Progenitor cell of endocrine pancreas (in vitro differentiated cells): ENCODE results near the gene TP53I11. TPM values are rescaled to one million over a fixed set of nuclear protein-coding genes. Genes with fewer than 3 reads are reported as not detected.

ENCODE experiments used
- DNase-seq: peaks from one replicate; pipeline ENCODE4 v3.0.0; 2021; ENCODE audit warnings: low spot score; ENCODE audit not compliant: unreplicated experiment
- H3K27ac Mint-ChIP-seq: 2 replicates; pipeline ENCODE4 v1.8.0; 2021; ENCODE audit warnings: mild to moderate bottlenecking, moderate library complexity, mixed read lengths
- H3K27me3 Mint-ChIP-seq: 2 replicates; pipeline ENCODE4 v1.8.0; 2021; ENCODE audit warnings: mixed read lengths
- H3K36me3 Mint-ChIP-seq: 2 replicates; pipeline ENCODE4 v1.8.0; 2022; ENCODE audit warnings: mixed read lengths; ENCODE audit not compliant: insufficient read depth
- H3K4me1 Mint-ChIP-seq: 2 replicates; pipeline ENCODE4 v1.8.0; 2021; ENCODE audit warnings: low read depth, mixed read lengths
- H3K4me3 Mint-ChIP-seq: 2 replicates; pipeline ENCODE4 v1.8.0; 2021; ENCODE audit warnings: low read depth, mild to moderate bottlenecking, moderate library complexity, mixed read lengths
- H3K9me3 Mint-ChIP-seq: 2 replicates; pipeline ENCODE4 v1.8.0; 2021; ENCODE audit warnings: low read depth, mixed read lengths
- total RNA-seq: library from RNA; stranded (reverse); gene quantifications from 2 replicates; pipeline ENCODE4 v1.2.1, GENCODE V29; 2021
- TF ChIP-seq, protein P1 (sequence below): fragments of 200-600 bp; sonication (generic); IDR thresholded peaks from one replicate; pipeline ENCODE4 v1.5.0; 2021; ENCODE audit warnings: antibody characterized with exemption, mild to moderate bottlenecking; ENCODE audit not compliant: unreplicated experiment

TP53I11 gene
- total RNA-seq, 1 donor from 2014 or later: 82.8 TPM

DNA sequence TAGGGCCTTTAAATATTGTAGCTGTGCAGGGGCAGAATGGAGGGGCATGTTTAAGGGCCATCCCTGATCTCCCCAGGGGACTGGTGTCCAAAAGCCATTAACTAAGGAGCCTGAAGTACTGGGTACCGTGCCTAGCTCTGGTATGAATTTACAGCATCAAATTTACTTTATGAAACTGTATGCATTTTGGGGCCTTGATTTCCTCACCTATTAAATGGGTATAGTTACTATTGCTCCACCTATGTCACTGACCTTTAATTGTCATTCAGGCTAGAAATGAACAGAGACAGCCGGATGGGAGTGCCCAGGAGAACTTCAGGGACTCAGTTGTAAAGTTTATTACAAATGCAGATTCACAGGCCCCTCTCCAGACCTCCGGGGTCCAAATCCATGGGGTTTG, 11.8 kb upstream of the TP53I11 start:
- Mint-ChIP-seq H3K4me1 (peaks cover 6% of the 10 kb centered on the region), H3K36me3 (no peaks in the 10 kb centered on the region), H3K27me3 (peaks cover 29% of the 10 kb centered on the region), H3K27ac (no peak overlapping the region), H3K9me3 (no peaks in the 10 kb centered on the region), H3K4me3 (no peak overlapping the region)
- TF ChIP-seq, protein P1, sequence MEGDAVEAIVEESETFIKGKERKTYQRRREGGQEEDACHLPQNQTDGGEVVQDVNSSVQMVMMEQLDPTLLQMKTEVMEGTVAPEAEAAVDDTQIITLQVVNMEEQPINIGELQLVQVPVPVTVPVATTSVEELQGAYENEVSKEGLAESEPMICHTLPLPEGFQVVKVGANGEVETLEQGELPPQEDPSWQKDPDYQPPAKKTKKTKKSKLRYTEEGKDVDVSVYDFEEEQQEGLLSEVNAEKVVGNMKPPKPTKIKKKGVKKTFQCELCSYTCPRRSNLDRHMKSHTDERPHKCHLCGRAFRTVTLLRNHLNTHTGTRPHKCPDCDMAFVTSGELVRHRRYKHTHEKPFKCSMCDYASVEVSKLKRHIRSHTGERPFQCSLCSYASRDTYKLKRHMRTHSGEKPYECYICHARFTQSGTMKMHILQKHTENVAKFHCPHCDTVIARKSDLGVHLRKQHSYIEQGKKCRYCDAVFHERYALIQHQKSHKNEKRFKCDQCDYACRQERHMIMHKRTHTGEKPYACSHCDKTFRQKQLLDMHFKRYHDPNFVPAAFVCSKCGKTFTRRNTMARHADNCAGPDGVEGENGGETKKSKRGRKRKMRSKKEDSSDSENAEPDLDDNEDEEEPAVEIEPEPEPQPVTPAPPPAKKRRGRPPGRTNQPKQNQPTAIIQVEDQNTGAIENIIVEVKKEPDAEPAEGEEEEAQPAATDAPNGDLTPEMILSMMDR: no peak
- no peak for DNase-seq

DNA sequence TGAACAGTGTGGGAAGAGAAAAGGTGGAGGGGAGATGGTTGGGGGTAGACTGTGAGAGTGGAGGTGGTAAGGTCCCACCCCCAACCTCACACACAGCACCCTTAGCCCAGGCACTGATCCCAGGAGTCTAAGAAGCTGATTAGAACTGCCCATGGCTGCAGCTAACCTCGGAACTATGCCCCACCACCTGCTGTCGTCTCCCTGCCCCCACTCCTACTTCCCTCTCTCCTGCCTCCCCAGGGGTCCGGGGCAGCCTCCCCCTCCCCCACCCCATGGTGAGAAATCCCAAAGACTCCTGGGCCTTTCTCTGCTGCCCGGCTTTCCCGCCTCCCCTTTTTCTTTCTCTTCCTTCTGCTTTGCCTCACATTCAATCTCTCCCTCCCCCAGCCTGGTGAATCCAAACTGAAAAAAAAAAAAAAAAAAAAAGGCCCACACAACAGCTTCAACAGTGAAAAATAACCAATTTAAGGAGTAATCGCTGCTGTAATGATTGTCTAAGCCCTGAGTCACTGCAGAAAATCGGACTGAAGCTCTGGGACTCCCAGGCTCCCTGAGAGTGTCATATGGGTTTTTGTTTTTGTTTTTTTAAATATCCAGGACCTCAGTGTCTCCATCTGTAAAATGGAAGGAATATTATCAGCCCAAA, 9.6 kb upstream of the TP53I11 start:
- H3K27ac Mint-ChIP-seq: peak overlapping the region; percentile 54
- H3K9me3 Mint-ChIP-seq: no peaks in the 10 kb centered on the region
- peaks cover 8% of the 10 kb centered on the region for H3K4me1 Mint-ChIP-seq
- TF ChIP-seq, protein P1: no peak
- no peaks in the 10 kb centered on the region for H3K36me3 Mint-ChIP-seq
- DNase-seq: no peak
- H3K4me3 Mint-ChIP-seq: no peak overlapping the region
- H3K27me3 Mint-ChIP-seq: peaks cover 41% of the 10 kb centered on the region

DNA sequence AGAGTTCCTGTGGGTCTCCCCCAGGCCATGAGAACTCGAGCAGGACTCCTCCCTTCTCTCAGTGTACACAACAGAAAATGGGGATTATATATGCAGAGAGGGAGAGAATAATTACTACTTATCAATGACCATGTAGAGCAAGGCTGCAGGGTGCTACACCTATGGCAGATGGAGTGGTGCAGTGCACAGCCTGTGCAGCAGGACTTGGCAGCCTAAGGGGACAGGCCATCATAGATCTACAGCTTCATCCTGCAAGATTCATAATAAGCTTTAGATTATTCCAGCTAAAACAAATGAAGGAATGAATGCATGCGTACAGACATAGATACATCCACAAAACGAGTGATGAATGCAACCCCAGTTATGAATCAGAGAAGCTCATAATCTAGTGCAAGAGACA, 8.4 kb upstream of the TP53I11 start:
- TF ChIP-seq, protein P1: no peak
- peaks cover 45% of the 10 kb centered on the region for H3K27me3 Mint-ChIP-seq
- H3K4me3 Mint-ChIP-seq: no peak overlapping the region
- peaks cover 4% of the 10 kb centered on the region for H3K4me1 Mint-ChIP-seq
- H3K36me3 Mint-ChIP-seq: no peaks in the 10 kb centered on the region
- no peak for DNase-seq
- H3K27ac Mint-ChIP-seq: no peak overlapping the region
- H3K9me3 Mint-ChIP-seq: no peaks in the 10 kb centered on the region

DNA sequence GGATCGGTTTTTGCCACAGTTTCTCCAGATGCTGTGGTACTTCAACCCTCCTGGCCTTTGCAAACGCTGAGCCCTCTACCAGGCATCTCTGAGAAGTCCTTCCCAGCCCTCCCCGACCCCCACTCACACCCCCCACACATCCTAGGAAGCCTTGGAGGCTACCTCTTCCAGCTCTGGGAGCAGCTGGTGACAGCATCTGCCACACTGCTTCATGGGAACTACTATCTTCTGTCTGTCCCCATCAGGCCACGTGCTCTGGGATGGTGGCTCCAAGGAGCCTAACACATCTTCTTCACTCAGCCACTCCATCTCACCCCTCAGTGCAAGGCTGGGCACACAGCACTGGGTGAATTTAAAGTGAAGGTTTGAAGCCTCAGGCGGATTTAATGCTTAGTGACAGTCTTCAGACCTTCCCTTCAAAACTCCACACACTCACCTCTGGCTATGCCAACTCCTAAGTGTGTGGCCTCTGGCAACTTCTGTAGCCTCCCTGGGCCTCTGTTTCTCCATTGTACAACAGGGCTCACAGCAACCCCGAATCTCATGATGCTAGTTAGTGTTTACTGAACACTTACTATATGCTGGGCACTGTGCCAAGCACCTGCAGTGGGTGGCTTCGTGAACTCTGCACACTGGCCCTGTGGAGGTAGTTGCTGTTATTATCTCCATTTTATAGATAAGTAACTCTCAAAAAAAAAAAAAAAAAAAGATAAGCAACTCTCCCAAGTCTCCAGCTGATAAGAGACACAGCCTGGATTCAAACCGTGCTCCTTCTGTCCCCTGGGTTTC, 7.3 kb upstream of the TP53I11 start:
- Mint-ChIP-seq H3K4me1 (peaks cover 4% of the 10 kb centered on the region), H3K27ac (no peak overlapping the region), H3K9me3 (no peaks in the 10 kb centered on the region), H3K4me3 (no peak overlapping the region), H3K27me3 (peaks cover 44% of the 10 kb centered on the region), H3K36me3 (no peaks in the 10 kb centered on the region)
- DNase-seq: no peak
- TF ChIP-seq, protein P1: no peak

DNA sequence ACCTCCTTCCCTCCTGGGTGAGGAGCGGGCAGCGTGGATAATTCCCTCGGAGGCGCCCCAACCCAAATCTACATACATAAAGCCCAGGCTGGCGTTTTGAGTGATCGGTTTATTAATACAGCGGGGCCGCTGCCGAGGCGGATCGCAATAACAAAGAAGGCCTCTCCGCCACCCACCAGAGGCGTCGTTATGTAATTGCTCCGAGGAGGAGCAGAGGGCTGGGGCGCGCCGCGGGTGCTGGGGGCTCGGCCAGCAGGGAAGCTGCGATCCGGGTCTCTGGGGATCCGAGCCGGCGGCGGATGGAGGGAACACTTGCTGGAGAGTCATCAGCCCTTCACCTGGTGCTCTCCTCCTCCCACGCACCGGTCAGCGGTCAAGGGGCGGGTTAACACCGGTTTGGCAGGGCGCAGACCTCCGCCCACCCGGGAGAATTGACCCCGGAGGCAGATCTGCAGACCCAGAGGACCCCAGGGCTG, 6.4 kb upstream of the TP53I11 start:
- Mint-ChIP-seq H3K36me3 (no peaks in the 10 kb centered on the region), H3K27ac (peak overlapping the region; percentile 74)

More for the DNA sequence above, 6.4 kb upstream of the TP53I11 start:
- no peak for DNase-seq
- Mint-ChIP-seq H3K9me3 (no peaks in the 10 kb centered on the region), H3K27me3 (peaks cover 44% of the 10 kb centered on the region), H3K4me3 (peak overlapping the region; percentile 22), H3K4me1 (peaks cover 4% of the 10 kb centered on the region)
- TF ChIP-seq, protein P1: no peak
